ENCODE data around the gene RBKS. TPM values are rescaled to one million over a fixed set of nuclear protein-coding genes. Genes with fewer than 3 reads are reported as not detected.

The RBKS gene
- total RNA-seq (1.8 TPM), polyA plus RNA-seq (4.2 TPM)
- long read RNA-seq, donor 1: 0 reads
- long read RNA-seq, donor 2, partial matches to known transcripts: 0 of 1 reads
- long read RNA-seq, donor 2, other reads (novel, unspliced or antisense): 0 of 1 reads
- long read RNA-seq, donor 3, partial matches to known transcripts: 0 of 2 reads
- long read RNA-seq, donor 3, other reads (novel, unspliced or antisense): 0 of 2 reads
- long read RNA-seq, donor 4: 0 reads
- long read RNA-seq, donor 5, partial matches to known transcripts: 0 of 1 reads
- long read RNA-seq, donor 5, other reads (novel, unspliced or antisense): 0 of 1 reads
- long read RNA-seq, donor 6: 0 reads
- long read RNA-seq, donor 7: 0 reads
- long read RNA-seq, donor 8: 0 reads
- long read RNA-seq, donor 9, partial matches to known transcripts: 0 of 2 reads
- long read RNA-seq, donor 9, other reads (novel, unspliced or antisense): 0 of 2 reads
- long read RNA-seq, donor 10, partial matches to known transcripts: 0 of 1 reads
- long read RNA-seq, donor 10, other reads (novel, unspliced or antisense): 0 of 1 reads

GRCh38 chr2:27890146-27890923, at the start of gene RBKS, which contains the start of gene BABAM2:
Gene RBKS (minus strand): TSS chr2:27890387. CDS start chr2:27890345, 42 bp downstream.
Gene BABAM2 (plus strand): TSS chr2:27890729. CDS start chr2:27894557, 3,828 bp downstream.
- H3K9me3 ChIP-seq (ENCODE audit: control insufficient read depth in 2 of 2, insufficient read depth in 1 of 2, low read length in 1 of 2): no peaks in the 10 kb centered on the region
- H3K36me3 ChIP-seq (ENCODE audit: control insufficient read depth in 2 of 2, insufficient read depth in 2 of 2, low read length in 1 of 2): peaks cover 0 to 3% of the 10 kb centered on the region in 2 donors
- H3K27ac ChIP-seq (ENCODE audit: low read depth in 1 of 2, low read length in 1 of 2): peak within 1 kb of the TSS; percentile 98
- peak within 1 kb of the TSS; percentile 79 to 93 for H3K4me3 ChIP-seq (ENCODE audit: low read length in 2 of 2)
- peaks cover 6 to 9% of the 10 kb centered on the region in 2 donors for H3K4me1 ChIP-seq (ENCODE audit: control insufficient read depth in 2 of 2, insufficient read depth in 2 of 2, low read length in 2 of 2)
- DNase-seq (ENCODE audit: low read depth in 6 of 9, low spot score in 9 of 9): peak; percentile 69 to 93 (median 86)
- WGBS: under 1% methylated on average over 79 of the region's 79 CpGs
- no peaks in the 10 kb centered on the region for H3K27me3 ChIP-seq (ENCODE audit: control insufficient read depth in 2 of 2, insufficient read depth in 1 of 2, low read length in 1 of 2)

- Histone ChIP-seq H3K4me3 (ENCODE audit: low read length in 2 of 2) (no peak overlapping the region), H3K27me3 (ENCODE audit: control insufficient read depth in 2 of 2, insufficient read depth in 1 of 2, low read length in 1 of 2) (no peaks in the 10 kb centered on the region), H3K36me3 (ENCODE audit: control insufficient read depth in 2 of 2, insufficient read depth in 2 of 2, low read length in 1 of 2) (peaks cover 3 to 4% of the 10 kb centered on the region in 2 donors), H3K4me1 (ENCODE audit: control insufficient read depth in 2 of 2, insufficient read depth in 2 of 2, low read length in 2 of 2) (no peaks in the 10 kb centered on the region), H3K9me3 (ENCODE audit: control insufficient read depth in 2 of 2, insufficient read depth in 1 of 2, low read length in 1 of 2) (no peaks in the 10 kb centered on the region), H3K27ac (ENCODE audit: low read depth in 1 of 2, low read length in 1 of 2) (no peak overlapping the region)
- DNase-seq (ENCODE audit: low read depth in 6 of 9, low spot score in 9 of 9): no peak
- 97% methylated on average over 3 of the region's 3 CpGs for WGBS
These were observed 44.8 kb upstream of the RBKS start for GRCh38 chr2:27935026-27935425.

GRCh38 chr2:27932396-27932795, 42.2 kb upstream of the RBKS start:
- peaks cover 3 to 4% of the 10 kb centered on the region in 2 donors for H3K36me3 ChIP-seq (ENCODE audit: control insufficient read depth in 2 of 2, insufficient read depth in 2 of 2, low read length in 1 of 2)
- no peaks in the 10 kb centered on the region for H3K27me3 ChIP-seq (ENCODE audit: control insufficient read depth in 2 of 2, insufficient read depth in 1 of 2, low read length in 1 of 2)
- peaks cover 0 to 4% of the 10 kb centered on the region in 2 donors for H3K9me3 ChIP-seq (ENCODE audit: control insufficient read depth in 2 of 2, insufficient read depth in 1 of 2, low read length in 1 of 2)
- H3K4me3 ChIP-seq (ENCODE audit: low read length in 2 of 2): no peak overlapping the region
- no peak for DNase-seq (ENCODE audit: low read depth in 6 of 9, low spot score in 9 of 9)
- WGBS: 100% methylated on average over 2 of the region's 2 CpGs
- no peak overlapping the region for H3K27ac ChIP-seq (ENCODE audit: low read depth in 1 of 2, low read length in 1 of 2)
- H3K4me1 ChIP-seq (ENCODE audit: control insufficient read depth in 2 of 2, insufficient read depth in 2 of 2, low read length in 2 of 2): no peaks in the 10 kb centered on the region

GRCh38 chr2:27931361-27931950, 41.3 kb upstream of the RBKS start:
- Histone ChIP-seq H3K9me3 (ENCODE audit: control insufficient read depth in 2 of 2, insufficient read depth in 1 of 2, low read length in 1 of 2) (peaks cover 0 to 4% of the 10 kb centered on the region in 2 donors), H3K4me3 (ENCODE audit: low read length in 2 of 2) (no peak overlapping the region), H3K36me3 (ENCODE audit: control insufficient read depth in 2 of 2, insufficient read depth in 2 of 2, low read length in 1 of 2) (peaks cover 3 to 4% of the 10 kb centered on the region in 2 donors), H3K27ac (ENCODE audit: low read depth in 1 of 2, low read length in 1 of 2) (no peak overlapping the region), H3K4me1 (ENCODE audit: control insufficient read depth in 2 of 2, insufficient read depth in 2 of 2, low read length in 2 of 2) (no peaks in the 10 kb centered on the region), H3K27me3 (ENCODE audit: control insufficient read depth in 2 of 2, insufficient read depth in 1 of 2, low read length in 1 of 2) (no peaks in the 10 kb centered on the region)
- DNase-seq (ENCODE audit: low read depth in 6 of 9, low spot score in 9 of 9): no peak
- 97% methylated on average over 4 of the region's 4 CpGs for WGBS

- 95% methylated on average over 11 of the region's 11 CpGs for WGBS
- no peak for DNase-seq (ENCODE audit: low read depth in 6 of 9, low spot score in 9 of 9)
- H3K27me3 ChIP-seq (ENCODE audit: control insufficient read depth in 2 of 2, insufficient read depth in 1 of 2, low read length in 1 of 2): no peaks in the 10 kb centered on the region
- peaks cover 0 to 4% of the 10 kb centered on the region in 2 donors for H3K9me3 ChIP-seq (ENCODE audit: control insufficient read depth in 2 of 2, insufficient read depth in 1 of 2, low read length in 1 of 2)
- no peak overlapping the region for H3K4me3 ChIP-seq (ENCODE audit: low read length in 2 of 2)
- H3K4me1 ChIP-seq (ENCODE audit: control insufficient read depth in 2 of 2, insufficient read depth in 2 of 2, low read length in 2 of 2): peaks cover 0 to 9% of the 10 kb centered on the region in 2 donors
- no peak overlapping the region for H3K27ac ChIP-seq (ENCODE audit: low read depth in 1 of 2, low read length in 1 of 2)
- peaks cover 3 to 4% of the 10 kb centered on the region in 2 donors for H3K36me3 ChIP-seq (ENCODE audit: control insufficient read depth in 2 of 2, insufficient read depth in 2 of 2, low read length in 1 of 2)
These were observed 39.8 kb upstream of the RBKS start for GRCh38 chr2:27929916-27930486.

- peaks cover 3 to 4% of the 10 kb centered on the region in 2 donors for H3K36me3 ChIP-seq (ENCODE audit: control insufficient read depth in 2 of 2, insufficient read depth in 2 of 2, low read length in 1 of 2)
- peaks cover 0 to 4% of the 10 kb centered on the region in 2 donors for H3K9me3 ChIP-seq (ENCODE audit: control insufficient read depth in 2 of 2, insufficient read depth in 1 of 2, low read length in 1 of 2)
- no peaks in the 10 kb centered on the region for H3K27me3 ChIP-seq (ENCODE audit: control insufficient read depth in 2 of 2, insufficient read depth in 1 of 2, low read length in 1 of 2)
- 95% methylated on average over 4 of the region's 4 CpGs for WGBS
- no peak overlapping the region for H3K4me3 ChIP-seq (ENCODE audit: low read length in 2 of 2)
- peaks cover 0 to 9% of the 10 kb centered on the region in 2 donors for H3K4me1 ChIP-seq (ENCODE audit: control insufficient read depth in 2 of 2, insufficient read depth in 2 of 2, low read length in 2 of 2)
- no peak overlapping the region for H3K27ac ChIP-seq (ENCODE audit: low read depth in 1 of 2, low read length in 1 of 2)
- DNase-seq (ENCODE audit: low read depth in 6 of 9, low spot score in 9 of 9): peak in 6 of 9 donors; percentile 1 to 53 (median 12)
These were observed 35.7 kb upstream of the RBKS start for GRCh38 chr2:27925766-27926472.

- Histone ChIP-seq H3K27me3 (ENCODE audit: control insufficient read depth in 2 of 2, insufficient read depth in 1 of 2, low read length in 1 of 2) (no peaks in the 10 kb centered on the region), H3K4me1 (ENCODE audit: control insufficient read depth in 2 of 2, insufficient read depth in 2 of 2, low read length in 2 of 2) (peaks cover 0 to 9% of the 10 kb centered on the region in 2 donors), H3K4me3 (ENCODE audit: low read length in 2 of 2) (no peak overlapping the region), H3K36me3 (ENCODE audit: control insufficient read depth in 2 of 2, insufficient read depth in 2 of 2, low read length in 1 of 2) (no peaks in the 10 kb centered on the region), H3K9me3 (ENCODE audit: control insufficient read depth in 2 of 2, insufficient read depth in 1 of 2, low read length in 1 of 2) (no peaks in the 10 kb centered on the region), H3K27ac (ENCODE audit: low read depth in 1 of 2, low read length in 1 of 2) (no peak overlapping the region)
- WGBS: 94% methylated on average over 1 of the region's 1 CpG
- no peak for DNase-seq (ENCODE audit: low read depth in 6 of 9, low spot score in 9 of 9)
These were observed 32.7 kb upstream of the RBKS start for GRCh38 chr2:27922842-27923241.

GRCh38 chr2:27921880-27922547, 31.8 kb upstream of the RBKS start:
- H3K9me3 ChIP-seq (ENCODE audit: control insufficient read depth in 2 of 2, insufficient read depth in 1 of 2, low read length in 1 of 2): no peaks in the 10 kb centered on the region
- DNase-seq (ENCODE audit: low read depth in 6 of 9, low spot score in 9 of 9): no peak
- no peak overlapping the region for H3K27ac ChIP-seq (ENCODE audit: low read depth in 1 of 2, low read length in 1 of 2)
- H3K36me3 ChIP-seq (ENCODE audit: control insufficient read depth in 2 of 2, insufficient read depth in 2 of 2, low read length in 1 of 2): no peaks in the 10 kb centered on the region
- H3K27me3 ChIP-seq (ENCODE audit: control insufficient read depth in 2 of 2, insufficient read depth in 1 of 2, low read length in 1 of 2): no peaks in the 10 kb centered on the region
- WGBS: 98% methylated on average over 6 of the region's 6 CpGs
- H3K4me1 ChIP-seq (ENCODE audit: control insufficient read depth in 2 of 2, insufficient read depth in 2 of 2, low read length in 2 of 2): peaks cover 0 to 9% of the 10 kb centered on the region in 2 donors
- H3K4me3 ChIP-seq (ENCODE audit: low read length in 2 of 2): no peak overlapping the region
